Hepatocyte (in vitro differentiated cells): ENCODE measurements around the gene KDM8.

Experiments used
- CTCF ChIP-seq: fragments of 200-600 bp; sonication (generic); IDR thresholded peaks from 2 replicates; pipeline ENCODE4 v1.5.1; 2016; ENCODE audit warnings: antibody characterized with exemption, mild to moderate bottlenecking; ENCODE audit not compliant: poor library complexity
- EZH2 ChIP-seq: fragments of 200-600 bp; sonication (generic); IDR thresholded peaks from 2 replicates; pipeline ENCODE4 v1.6.1; 2016; ENCODE audit warnings: antibody characterized with exemption, mild to moderate bottlenecking, borderline replicate concordance
- EZH2phosphoT487 ChIP-seq: fragments of 200-600 bp; sonication (generic); IDR thresholded peaks from one replicate; pipeline ENCODE4 v1.6.1; 2018; ENCODE audit warnings: antibody characterized with exemption, mild to moderate bottlenecking, low read depth, moderate library complexity; ENCODE audit not compliant: unreplicated experiment, severe bottlenecking

GRCh38 chr16:27239026-27239425 lies 35.7 kb downstream of the KDM8 start:
- no peak for TF ChIP-seq CTCF
- no peak for TF ChIP-seq EZH2
- TF ChIP-seq EZH2phosphoT487 = no peak
